Loucy (cell line): Measurements from ENCODE around the gene FRMD4A.

Experiments
- H2AFZ ChIP-seq: fragments of 200-600 bp; sonication (generic); 2 replicates; pipeline ENCODE4 v1.6.0; 2016; ENCODE audit warnings: antibody characterized with exemption, mild to moderate bottlenecking, low read length, moderate library complexity
- H3F3A ChIP-seq: fragments of 200-600 bp; 2 replicates; pipeline ENCODE4 v1.6.0; 2016; ENCODE audit warnings: antibody characterized with exemption, low read depth, mild to moderate bottlenecking
- H3K27me3 ChIP-seq: fragments of 200-600 bp; sonication (generic); 2 replicates; pipeline ENCODE4 v1.6.1; 2014; ENCODE audit warnings: low read length, mild to moderate bottlenecking; ENCODE audit not compliant: insufficient read depth, poor library complexity, severe bottlenecking
- H3K36me3 ChIP-seq: fragments of 200-600 bp; sonication (generic); 2 replicates; pipeline ENCODE4 v1.6.1; 2016; ENCODE audit warnings: low read length; ENCODE audit not compliant: insufficient read depth
- H3K4me1 ChIP-seq: fragments of 200-600 bp; sonication (generic); 2 replicates; pipeline ENCODE4 v1.5.1; 2014; ENCODE audit warnings: low read length, mild to moderate bottlenecking; ENCODE audit not compliant: insufficient read depth, poor library complexity, severe bottlenecking
- H3K4me2 ChIP-seq: fragments of 200-600 bp; sonication (generic); 2 replicates; pipeline ENCODE4 v1.6.0; 2014; ENCODE audit warnings: antibody characterized with exemption, low read length, low read depth, mild to moderate bottlenecking; ENCODE audit not compliant: poor library complexity, severe bottlenecking
- H3K4me3 ChIP-seq: fragments of 200-600 bp; sonication (generic); 2 replicates; pipeline ENCODE4 v1.5.1; 2014; ENCODE audit warnings: low read length, mild to moderate bottlenecking, mixed read lengths; ENCODE audit not compliant: poor library complexity, severe bottlenecking
- H3K79me2 ChIP-seq: fragments of 200-600 bp; sonication (generic); 2 replicates; pipeline ENCODE4 v1.6.1; 2014; ENCODE audit warnings: low read length; ENCODE audit not compliant: insufficient read depth
- H3K9ac ChIP-seq: fragments of 200-600 bp; sonication (generic); 2 replicates; pipeline ENCODE4 v1.6.0; 2014; ENCODE audit warnings: mild to moderate bottlenecking, low read depth, low read length, moderate library complexity; ENCODE audit not compliant: poor library complexity, severe bottlenecking
- H3K9me2 ChIP-seq: fragments of 200-600 bp; sonication (generic); replicated peaks from 2 replicates; pipeline ENCODE4 v1.6.1; 2016; ENCODE audit warnings: low read depth, low read length, mixed read lengths
- H3K9me3 ChIP-seq: fragments of 200-600 bp; sonication (generic); 2 replicates; pipeline ENCODE4 v1.6.1; 2014; ENCODE audit warnings: mild to moderate bottlenecking, antibody characterized with exemption, low read length, low read depth; ENCODE audit not compliant: insufficient read depth
- H4K20me1 ChIP-seq: fragments of 200-600 bp; sonication (generic); 2 replicates; pipeline ENCODE4 v1.6.0; 2014; ENCODE audit warnings: antibody characterized with exemption, low read length, mild to moderate bottlenecking; ENCODE audit not compliant: insufficient read depth, poor library complexity, severe bottlenecking
- EZH2phosphoT487 ChIP-seq: fragments of 200-600 bp; IDR thresholded peaks from 2 replicates; pipeline ENCODE4 v1.6.1; 2018; ENCODE audit warnings: antibody characterized with exemption, mild to moderate bottlenecking, moderate library complexity, borderline replicate concordance
- TF ChIP-seq, protein P1 (sequence below): fragments of 200-600 bp; sonication (generic); conservative IDR thresholded peaks from 2 replicates; pipeline ENCODE4 v1.5.1; 2014; ENCODE audit warnings: mild to moderate bottlenecking, antibody characterized with exemption, low read length

FRMD4A gene

DNA sequence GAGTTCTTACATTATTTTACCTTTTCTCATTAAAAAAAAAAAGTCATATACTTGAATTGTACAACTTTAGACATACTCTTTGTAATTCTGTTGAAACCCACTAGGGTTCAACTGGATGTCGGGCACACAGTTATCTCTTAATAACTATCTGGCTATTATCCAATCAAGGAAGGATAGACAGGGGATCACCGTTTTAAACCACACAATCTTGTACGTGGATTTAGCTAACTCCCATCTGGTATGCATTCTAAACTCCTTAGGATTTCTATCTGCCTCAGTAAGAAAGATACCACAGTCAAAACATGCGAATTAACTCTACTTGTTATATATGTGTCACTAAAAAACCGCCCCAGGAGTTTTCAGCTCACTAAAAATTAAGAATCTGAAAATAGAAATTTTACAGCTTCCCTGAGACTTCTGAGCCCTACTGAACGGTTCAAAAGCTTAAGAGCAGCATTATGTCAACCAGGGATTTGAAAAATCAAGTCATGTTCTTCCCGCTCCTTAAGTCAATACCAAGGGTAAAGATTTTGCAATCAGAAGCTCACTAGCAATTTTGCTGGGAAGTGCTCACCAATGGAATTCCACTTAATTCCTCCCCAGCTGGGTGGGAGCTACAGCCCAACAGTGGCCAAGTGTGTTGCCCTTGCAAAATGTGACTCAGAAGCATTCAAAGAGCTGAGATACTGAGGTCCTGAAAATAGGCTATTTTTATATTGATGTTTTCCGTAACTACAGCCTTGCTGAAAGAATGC, 267.0 kb downstream of the FRMD4A start:
- Histone ChIP-seq H3K9me2 (no peaks in the 10 kb centered on the region), H2AFZ (no peak overlapping the region), H3F3A (no peaks in the 10 kb centered on the region), H3K9me3 (no peaks in the 10 kb centered on the region), H3K27me3 (peaks cover 17% of the 10 kb centered on the region), H3K36me3 (no peaks in the 10 kb centered on the region), H3K4me3 (no peak overlapping the region), H3K4me2 (no peak overlapping the region), H3K4me1 (no peaks in the 10 kb centered on the region), H3K9ac (no peak overlapping the region), H4K20me1 (no peaks in the 10 kb centered on the region), H3K79me2 (no peaks in the 10 kb centered on the region)
- TF ChIP-seq, protein P1, sequence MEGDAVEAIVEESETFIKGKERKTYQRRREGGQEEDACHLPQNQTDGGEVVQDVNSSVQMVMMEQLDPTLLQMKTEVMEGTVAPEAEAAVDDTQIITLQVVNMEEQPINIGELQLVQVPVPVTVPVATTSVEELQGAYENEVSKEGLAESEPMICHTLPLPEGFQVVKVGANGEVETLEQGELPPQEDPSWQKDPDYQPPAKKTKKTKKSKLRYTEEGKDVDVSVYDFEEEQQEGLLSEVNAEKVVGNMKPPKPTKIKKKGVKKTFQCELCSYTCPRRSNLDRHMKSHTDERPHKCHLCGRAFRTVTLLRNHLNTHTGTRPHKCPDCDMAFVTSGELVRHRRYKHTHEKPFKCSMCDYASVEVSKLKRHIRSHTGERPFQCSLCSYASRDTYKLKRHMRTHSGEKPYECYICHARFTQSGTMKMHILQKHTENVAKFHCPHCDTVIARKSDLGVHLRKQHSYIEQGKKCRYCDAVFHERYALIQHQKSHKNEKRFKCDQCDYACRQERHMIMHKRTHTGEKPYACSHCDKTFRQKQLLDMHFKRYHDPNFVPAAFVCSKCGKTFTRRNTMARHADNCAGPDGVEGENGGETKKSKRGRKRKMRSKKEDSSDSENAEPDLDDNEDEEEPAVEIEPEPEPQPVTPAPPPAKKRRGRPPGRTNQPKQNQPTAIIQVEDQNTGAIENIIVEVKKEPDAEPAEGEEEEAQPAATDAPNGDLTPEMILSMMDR: no peak
- TF ChIP-seq EZH2phosphoT487: no peak

DNA sequence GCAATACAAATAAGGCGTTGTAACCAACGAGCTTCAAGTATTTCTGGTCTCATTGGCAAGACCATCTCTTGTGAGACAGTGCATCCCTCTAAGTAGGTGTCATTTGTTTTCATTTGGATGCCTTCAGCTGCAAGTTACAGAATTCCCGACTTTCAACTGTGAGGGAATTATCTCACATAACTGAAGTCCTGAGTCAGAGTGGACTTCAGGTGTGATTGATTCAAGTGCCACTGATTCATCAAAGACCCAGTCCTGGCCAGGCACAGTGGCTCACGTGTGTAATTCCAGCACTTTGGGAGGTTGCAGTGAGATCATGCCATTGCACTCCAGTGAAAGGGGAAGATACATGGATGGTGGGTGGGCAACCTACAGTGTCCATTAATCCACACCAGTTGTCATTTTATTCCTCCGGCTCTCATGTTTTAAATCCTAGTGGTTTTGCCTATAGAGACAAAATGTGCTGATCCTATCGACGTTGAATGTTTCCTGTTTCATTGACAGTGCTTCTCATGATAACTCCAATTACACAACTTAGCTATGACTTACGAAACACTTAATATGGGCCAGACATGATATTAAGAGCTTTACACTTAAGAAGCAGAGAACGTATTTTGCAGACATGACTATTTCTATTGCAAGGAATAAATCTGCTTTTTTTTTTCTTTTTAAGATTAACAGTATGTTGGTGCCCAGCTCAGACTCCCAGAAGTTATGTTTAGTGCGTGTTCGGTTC, 268.0 kb downstream of the FRMD4A start:
- Histone ChIP-seq H3K4me2 (no peak overlapping the region), H3K79me2 (no peaks in the 10 kb centered on the region), H3K36me3 (no peaks in the 10 kb centered on the region), H3F3A (no peaks in the 10 kb centered on the region), H3K9me3 (no peaks in the 10 kb centered on the region), H4K20me1 (no peaks in the 10 kb centered on the region), H2AFZ (no peak overlapping the region), H3K9me2 (no peaks in the 10 kb centered on the region), H3K9ac (no peak overlapping the region), H3K27me3 (peaks cover 17% of the 10 kb centered on the region), H3K4me3 (no peak overlapping the region), H3K4me1 (no peaks in the 10 kb centered on the region)
- no peak for TF ChIP-seq EZH2phosphoT487
- TF ChIP-seq, protein P1: no peak

DNA sequence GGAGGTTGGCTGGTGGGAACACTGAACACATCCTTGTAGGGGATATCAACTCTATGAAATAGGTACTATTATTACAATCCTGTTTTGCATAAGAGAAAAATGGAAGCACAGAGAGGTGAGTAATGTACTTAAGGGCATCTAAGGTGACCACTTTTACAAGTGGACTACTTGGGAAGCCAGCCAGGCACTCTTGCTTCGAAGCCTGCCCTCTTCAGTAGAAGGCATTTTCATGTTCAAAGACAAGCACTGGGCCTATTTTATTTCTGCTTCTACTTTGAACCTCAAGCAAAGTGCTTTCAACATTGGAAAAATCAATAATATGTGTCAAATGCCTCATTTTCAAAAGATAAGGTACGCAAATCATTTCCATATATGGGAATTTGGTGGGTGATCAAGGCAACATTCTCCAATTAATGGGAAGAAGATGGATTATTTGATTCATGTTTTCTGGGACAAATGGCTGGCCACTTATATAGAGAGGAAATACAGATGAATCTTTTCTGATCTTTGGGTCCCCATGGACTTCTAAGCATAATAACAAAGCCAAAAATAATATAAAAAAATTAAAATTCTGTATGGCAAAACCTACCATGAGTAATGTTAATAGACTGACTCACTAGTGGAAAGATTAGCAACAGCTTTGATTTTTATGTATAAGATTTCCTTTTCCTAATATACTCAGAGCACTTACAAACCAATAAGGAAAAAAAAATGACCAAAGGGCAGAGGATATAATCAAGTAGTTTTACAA, 270.2 kb downstream of the FRMD4A start:
- TF ChIP-seq, protein P1: no peak
- no peak for TF ChIP-seq EZH2phosphoT487
- H3K36me3 ChIP-seq: no peaks in the 10 kb centered on the region
- H3K27me3 ChIP-seq: peaks cover 17% of the 10 kb centered on the region
- H3F3A ChIP-seq: no peaks in the 10 kb centered on the region
- H4K20me1 ChIP-seq: no peaks in the 10 kb centered on the region
- no peaks in the 10 kb centered on the region for H3K79me2 ChIP-seq
- H3K9ac ChIP-seq: no peak overlapping the region
- no peaks in the 10 kb centered on the region for H3K9me3 ChIP-seq
- no peaks in the 10 kb centered on the region for H3K9me2 ChIP-seq
- H3K4me1 ChIP-seq: no peaks in the 10 kb centered on the region
- H3K4me3 ChIP-seq: no peak overlapping the region
- no peak overlapping the region for H3K4me2 ChIP-seq
- H2AFZ ChIP-seq: no peak overlapping the region
